ENCODE results near the gene BRD2. TPM values are rescaled to one million over a fixed set of nuclear protein-coding genes. Genes with fewer than 3 reads are reported as not detected.

The BRD2 gene
- total and polyA plus RNA-seq, 9 of the 15 experiments (the other 6 are each of a cell fraction or from before 2014, with no cell fraction given): 19.0 to 252 (median 181) TPM

DNA sequence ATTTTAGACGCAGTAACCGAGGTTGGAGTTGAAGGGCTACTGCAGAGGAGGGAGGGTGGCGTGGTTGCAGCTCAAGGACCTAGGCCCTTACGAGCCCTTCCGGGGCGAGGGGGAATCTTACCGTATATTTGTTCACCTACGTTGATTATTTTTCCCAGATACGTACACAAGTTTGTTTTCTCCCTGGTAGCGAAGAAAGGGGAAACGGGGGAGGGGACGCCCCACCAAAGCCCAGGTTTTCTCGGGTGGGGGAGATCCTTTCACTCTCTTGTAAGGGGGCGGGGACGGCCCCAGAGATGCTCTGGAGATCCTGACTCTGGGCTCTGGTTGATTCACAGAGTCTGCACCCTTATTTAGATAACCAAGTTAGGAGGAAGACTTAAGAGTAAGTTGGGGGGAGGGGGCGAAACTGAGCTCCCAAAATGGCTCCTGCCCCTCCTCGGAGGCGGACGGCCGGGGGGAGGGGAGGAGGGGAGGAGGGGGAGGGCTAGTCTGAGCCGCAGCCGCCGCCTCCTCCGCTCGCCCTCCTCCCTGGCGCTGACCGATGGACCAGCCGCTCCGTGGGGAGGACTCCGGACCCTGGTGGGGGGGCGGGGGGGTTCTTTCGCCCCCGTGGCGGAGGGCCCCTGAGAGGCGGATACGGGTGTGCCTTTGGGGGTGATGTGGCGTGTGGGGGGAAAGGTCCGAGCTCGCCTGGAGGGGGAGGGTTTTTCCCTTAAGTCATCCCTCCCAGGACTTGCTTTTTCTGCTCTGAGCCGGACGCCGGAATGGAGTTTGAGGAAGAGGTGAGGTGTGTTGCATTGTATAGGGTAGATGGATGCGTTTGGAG, 2.2 kb downstream of the BRD2 start (continued):
- TF ChIP-seq ZNF121 (CRISPR knock-in tag; conservative IDR thresholded peaks at IDR 0.05): no peak
- TF ChIP-seq GATAD2B (IDR thresholded peaks at IDR 0.05; ENCODE audit: borderline replicate concordance): no peak
- no peak for TF ChIP-seq ZNF431 (CRISPR knock-in tag; IDR thresholded peaks at IDR 0.05)

DNA sequence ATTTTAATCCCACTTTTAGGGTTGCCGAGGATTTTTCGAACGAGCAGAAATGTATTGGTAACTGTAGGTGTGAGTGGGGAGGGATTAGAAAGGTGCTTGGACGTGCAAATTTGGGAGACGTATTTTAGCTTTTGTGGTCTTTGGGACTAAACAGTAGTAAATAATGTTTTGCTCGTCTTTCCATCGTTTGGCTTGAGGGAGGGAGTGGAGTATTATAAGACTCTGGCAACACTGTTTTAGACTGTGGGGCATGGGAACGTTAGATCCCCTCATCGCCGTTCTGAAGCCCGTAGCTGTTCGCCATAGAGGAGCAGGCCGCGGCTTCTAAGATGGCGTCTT, 2.8 kb downstream of the BRD2 start:
- H3K79me2 ChIP-seq (ENCODE audit: control insufficient read depth, insufficient read depth, low read length): peaks cover 92% of the 10 kb centered on the region
- H3K4me2 ChIP-seq (ENCODE audit: insufficient read depth, low read length): peak overlapping the region; percentile 94
- intact Hi-C loops (cut with micrococcal nuclease): loop anchor here (5.0 kb wide), 1 partner anchor 774 kb away; no protein-coding TSS in a partner anchor
- H3K27ac ChIP-seq (ENCODE audit: extremely low read depth, low read depth, low read length): peak overlapping the region; percentile 99
- H3K36me3 ChIP-seq (ENCODE audit: control insufficient read depth, insufficient read depth, low read length): peaks cover 47% of the 10 kb centered on the region
- no TSS peak for BruUV-seq (replicated peaks)
- POLR2A ChIA-PET: interaction anchor here (0.6 to 13.4 kb wide), 52 partner anchors 8 to 1233 kb away, joined by 3 to 384 read pairs (median 5); partner anchors contain the start of genes HLA-DMA, HSD17B8, HSPA1B and PSMB8
- H3K9me1 ChIP-seq (ENCODE audit: control insufficient read depth, insufficient read depth, low read length): peaks cover 11% of the 10 kb centered on the region
- peak overlapping the region; percentile 57; the same call in 1 of the 2 replicates for H2AFZ ChIP-seq (ENCODE audit: low read depth, low read length)
- CTCF ChIA-PET (ENCODE audit: low intra/inter-chr PET ratio): no interaction called here
- peak overlapping the region; percentile 70 for H3K4me3 ChIP-seq
- FAIRE-seq (no peak), DNase-seq (ENCODE audit: extremely low read depth in 1 of 4, low spot score in 3 of 4) (no peak), ATAC-seq (no peak)
- H3K9ac ChIP-seq (ENCODE audit: insufficient read depth in 1 of 2, low read depth in 2 of 2, low read length in 2 of 2): peak overlapping the region; percentile 99 to 100
- WGBS (ENCODE audit: insufficient coverage, low coverage, missing lambda C conversion rate): under 1% methylated on average over 15 of the region's 15 CpGs
- H3K9me3 ChIP-seq (replicated peaks; ENCODE audit: control insufficient read depth, insufficient read depth, low read depth, low read length): no peaks in the 10 kb centered on the region
- H3K4me1 ChIP-seq (replicated peaks in 1 of 2; ENCODE audit: control insufficient read depth in 2 of 2, insufficient read depth in 2 of 2, low read length in 2 of 2): peaks cover 24% of the 10 kb centered on the region in 2 experiments
- H4K20me1 ChIP-seq (replicated peaks; ENCODE audit: control insufficient read depth, insufficient read depth, low read length): peaks cover 41% of the 10 kb centered on the region
- H3K27me3 ChIP-seq (ENCODE audit: control insufficient read depth in 2 of 2, insufficient read depth in 2 of 2, low read length in 2 of 2): no peaks in the 10 kb centered on the region
- in situ Hi-C loops (cut with MboI): loop anchor here (25.0 kb wide), 1 partner anchor 1434 kb away; the partner anchor contains the start of genes ATP6V1G2, DDX39B, MCCD1 and NFKBIL1
- TF ChIP-seq, protein P1, sequence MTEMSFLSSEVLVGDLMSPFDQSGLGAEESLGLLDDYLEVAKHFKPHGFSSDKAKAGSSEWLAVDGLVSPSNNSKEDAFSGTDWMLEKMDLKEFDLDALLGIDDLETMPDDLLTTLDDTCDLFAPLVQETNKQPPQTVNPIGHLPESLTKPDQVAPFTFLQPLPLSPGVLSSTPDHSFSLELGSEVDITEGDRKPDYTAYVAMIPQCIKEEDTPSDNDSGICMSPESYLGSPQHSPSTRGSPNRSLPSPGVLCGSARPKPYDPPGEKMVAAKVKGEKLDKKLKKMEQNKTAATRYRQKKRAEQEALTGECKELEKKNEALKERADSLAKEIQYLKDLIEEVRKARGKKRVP (CRISPR knock-in tag; IDR thresholded peaks at IDR 0.05): peak; percentile 3; the same call in 1 of the 2 replicates
- TF ChIP-seq DNMT1 (IDR thresholded peaks at IDR 0.05) (0 out of 2 replicates have a peak, but pooled peaks have one; percentile 31), ZNF324 (CRISPR knock-in tag; IDR thresholded peaks at IDR 0.05) (0 out of 2 replicates have a peak, but pooled peaks have one; percentile 24), HLTF (IDR thresholded peaks at IDR 0.05) (peak; percentile 75; the same call in 1 of the 2 replicates), ZFX (CRISPR knock-in tag; IDR thresholded peaks at IDR 0.05) (peak; percentile 72), STAT5A (IDR thresholded peaks at IDR 0.05; ENCODE audit: borderline replicate concordance, low read length) (peak; percentile 13; the same call in 1 of the 2 replicates), GATAD2A (IDR thresholded peaks at IDR 0.05) (no peak), ZNF311 (CRISPR knock-in tag; IDR thresholded peaks at IDR 0.05) (0 out of 2 replicates have a peak, but pooled peaks have one; percentile 39), PHF8 (IDR thresholded peaks at IDR 0.05; ENCODE audit: borderline replicate concordance, low read length) (peak; percentile 2; the same call in 1 of the 2 replicates), TAF7 (tag; IDR thresholded peaks at IDR 0.05) (peak; percentile 51)
- TF ChIP-seq, protein P2, sequence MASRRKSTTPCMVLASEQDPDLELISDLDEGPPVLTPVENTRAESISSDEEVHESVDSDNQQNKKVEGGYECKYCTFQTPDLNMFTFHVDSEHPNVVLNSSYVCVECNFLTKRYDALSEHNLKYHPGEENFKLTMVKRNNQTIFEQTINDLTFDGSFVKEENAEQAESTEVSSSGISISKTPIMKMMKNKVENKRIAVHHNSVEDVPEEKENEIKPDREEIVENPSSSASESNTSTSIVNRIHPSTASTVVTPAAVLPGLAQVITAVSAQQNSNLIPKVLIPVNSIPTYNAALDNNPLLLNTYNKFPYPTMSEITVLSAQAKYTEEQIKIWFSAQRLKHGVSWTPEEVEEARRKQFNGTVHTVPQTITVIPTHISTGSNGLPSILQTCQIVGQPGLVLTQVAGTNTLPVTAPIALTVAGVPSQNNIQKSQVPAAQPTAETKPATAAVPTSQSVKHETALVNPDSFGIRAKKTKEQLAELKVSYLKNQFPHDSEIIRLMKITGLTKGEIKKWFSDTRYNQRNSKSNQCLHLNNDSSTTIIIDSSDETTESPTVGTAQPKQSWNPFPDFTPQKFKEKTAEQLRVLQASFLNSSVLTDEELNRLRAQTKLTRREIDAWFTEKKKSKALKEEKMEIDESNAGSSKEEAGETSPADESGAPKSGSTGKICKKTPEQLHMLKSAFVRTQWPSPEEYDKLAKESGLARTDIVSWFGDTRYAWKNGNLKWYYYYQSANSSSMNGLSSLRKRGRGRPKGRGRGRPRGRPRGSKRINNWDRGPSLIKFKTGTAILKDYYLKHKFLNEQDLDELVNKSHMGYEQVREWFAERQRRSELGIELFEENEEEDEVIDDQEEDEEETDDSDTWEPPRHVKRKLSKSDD (conservative IDR thresholded peaks at IDR 0.05; ENCODE audit: low read length): no peak
- TF ChIP-seq, protein P3, sequence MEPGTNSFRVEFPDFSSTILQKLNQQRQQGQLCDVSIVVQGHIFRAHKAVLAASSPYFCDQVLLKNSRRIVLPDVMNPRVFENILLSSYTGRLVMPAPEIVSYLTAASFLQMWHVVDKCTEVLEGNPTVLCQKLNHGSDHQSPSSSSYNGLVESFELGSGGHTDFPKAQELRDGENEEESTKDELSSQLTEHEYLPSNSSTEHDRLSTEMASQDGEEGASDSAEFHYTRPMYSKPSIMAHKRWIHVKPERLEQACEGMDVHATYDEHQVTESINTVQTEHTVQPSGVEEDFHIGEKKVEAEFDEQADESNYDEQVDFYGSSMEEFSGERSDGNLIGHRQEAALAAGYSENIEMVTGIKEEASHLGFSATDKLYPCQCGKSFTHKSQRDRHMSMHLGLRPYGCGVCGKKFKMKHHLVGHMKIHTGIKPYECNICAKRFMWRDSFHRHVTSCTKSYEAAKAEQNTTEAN (CRISPR knock-in tag; IDR thresholded peaks at IDR 0.05): 0 out of 2 replicates have a peak, but pooled peaks have one; percentile 16

Data from K562 (cell line).